Thoracic aorta (tissue), 2 donors: ENCODE measurements around the gene DNAJA2. TPM values are rescaled to one million over a fixed set of nuclear protein-coding genes. Genes with fewer than 3 reads are reported as not detected.

ENCODE experiments used
- ATAC-seq: fragments of 150-250 bp; one replicate; pipeline ENCODE4 v1.8.0; 2017; ENCODE audit warnings: low read depth; ENCODE audit not compliant: insufficient number of reproducible peaks, low FRiP score
- DNase-seq: peaks from one replicate; pipeline ENCODE4 v3.0.0-alpha.2; 2020; ENCODE audit warnings: low spot score
- H3K27ac ChIP-seq, 2 donors: fragments of 200-600 bp; sonication (generic); 1 replicate in 1 of 2; 2 replicates in 1 of 2; pipeline ENCODE4 v1.5.1; 2016; ENCODE audit warnings: mild to moderate bottlenecking in 2 of 2, moderate library complexity in 2 of 2
- H3K27me3 ChIP-seq: fragments of 200-600 bp; sonication (generic); replicated peaks from 2 replicates; pipeline ENCODE4 v1.6.0; 2016; ENCODE audit warnings: mild to moderate bottlenecking; ENCODE audit not compliant: insufficient read depth
- H3K36me3 ChIP-seq: fragments of 200-600 bp; sonication (generic); one replicate; pipeline ENCODE4 v1.5.1; 2016
- H3K4me1 ChIP-seq, 2 donors: fragments of 200-600 bp; sonication (generic); 1 replicate in 1 of 2; 2 replicates in 1 of 2; pipeline versions ENCODE4 v1.5.1 to v1.6.0; 2016; ENCODE audit warnings: low read depth in 2 of 2, mild to moderate bottlenecking in 1 of 2; ENCODE audit not compliant: control insufficient read depth in 1 of 2
- H3K4me3 ChIP-seq: fragments of 200-600 bp; sonication (generic); 2 replicates; pipeline ENCODE4 v1.5.1; 2016; ENCODE audit warnings: mild to moderate bottlenecking
- H3K9me3 ChIP-seq: fragments of 200-600 bp; sonication (generic); 2 replicates; pipeline ENCODE4 v1.5.1; 2016
- CTCF ChIP-seq: fragments of 200-600 bp; sonication (generic); IDR thresholded peaks from one replicate; pipeline ENCODE4 v1.5.1; 2019; ENCODE audit warnings: antibody characterized with exemption
- total RNA-seq, 2 donors: library from RNA; depleted of rRNA; stranded (reverse); fragments of >200 nt; gene quantifications; one replicate each; pipeline versions ENCODE4 v1.1.0 to v1.2.3, GENCODE V29; 2016

The DNAJA2 gene
- total RNA-seq, 2 donors from 2014 or later = 35.1 to 39.6 TPM

GRCh38 chr16:46920402-46921068 lies 52.9 kb downstream of the DNAJA2 start:
- H3K27ac ChIP-seq = no peak overlapping the region
- H3K27me3 ChIP-seq = no peaks in the 10 kb centered on the region
- no peak for TF ChIP-seq CTCF
- ATAC-seq (no peak), DNase-seq (no peak)
- no peak overlapping the region for H3K4me3 ChIP-seq
- H3K36me3 ChIP-seq = peaks cover 15% of the 10 kb centered on the region
- H3K4me1 ChIP-seq = no peaks in the 10 kb centered on the region
- no peaks in the 10 kb centered on the region for H3K9me3 ChIP-seq

- Histone ChIP-seq H3K9me3 (no peaks in the 10 kb centered on the region), H3K4me3 (no peak overlapping the region), H3K27ac (no peak overlapping the region), H3K27me3 (no peaks in the 10 kb centered on the region), H3K4me1 (no peaks in the 10 kb centered on the region), H3K36me3 (peaks cover 15% of the 10 kb centered on the region)
- ATAC-seq (no peak), DNase-seq (no peak)
- TF ChIP-seq CTCF = no peak
Observed at GRCh38 chr16:46918905-46919792, 54.3 kb downstream of the DNAJA2 start.

GRCh38 chr16:46918400-46918799 lies 55.1 kb downstream of the DNAJA2 start:
- no peak overlapping the region for H3K27ac ChIP-seq
- ATAC-seq = no peak
- H3K4me3 ChIP-seq = no peak overlapping the region
- no peaks in the 10 kb centered on the region for H3K4me1 ChIP-seq
- H3K36me3 ChIP-seq = peaks cover 9% of the 10 kb centered on the region
- DNase-seq = no peak
- no peak for TF ChIP-seq CTCF
- H3K9me3 ChIP-seq = no peaks in the 10 kb centered on the region
- no peaks in the 10 kb centered on the region for H3K27me3 ChIP-seq

GRCh38 chr16:46916980-46917379 lies 56.5 kb downstream of the DNAJA2 start:
- Histone ChIP-seq H3K36me3 (no peaks in the 10 kb centered on the region), H3K27ac (no peak overlapping the region)
- no peak for TF ChIP-seq CTCF

GRCh38 chr16:46915483-46916025 lies 57.9 kb downstream of the DNAJA2 start:
- H3K4me1 ChIP-seq = no peaks in the 10 kb centered on the region
- no peak for DNase-seq
- H3K27me3 ChIP-seq = no peaks in the 10 kb centered on the region
- H3K4me3 ChIP-seq = no peak overlapping the region
- ATAC-seq = no peak
- TF ChIP-seq CTCF = no peak
- H3K36me3 ChIP-seq = no peaks in the 10 kb centered on the region
- no peak overlapping the region for H3K27ac ChIP-seq
- no peaks in the 10 kb centered on the region for H3K9me3 ChIP-seq

More at GRCh38 chr16:46916980-46917379, 56.5 kb downstream of the DNAJA2 start:
- Histone ChIP-seq H3K9me3 (no peaks in the 10 kb centered on the region), H3K27me3 (no peaks in the 10 kb centered on the region), H3K4me3 (no peak overlapping the region), H3K4me1 (no peaks in the 10 kb centered on the region)
- ATAC-seq = no peak
- no peak for DNase-seq
